Liver (tissue), 4 donors: ENCODE results near the gene AFAP1. TPM values are rescaled to one million over a fixed set of nuclear protein-coding genes. Genes with fewer than 3 reads are reported as not detected.

ENCODE experiments used
- polyA plus RNA-seq, 2 donors: library from polyadenylated mRNA; stranded (reverse) in 1 of 2; unstranded in 1 of 2; fragments of 200-250 nt in 1 of 2; fragments of >200 nt in 1 of 2; fragmentation: Nextera tagmentation in 1 of 2; extraction: Ambion mirVana in 1 of 2; gene quantifications; one replicate each; pipeline versions ENCODE4 v1.2.1 to v1.2.3, GENCODE V29; 2013 to 2015
- total RNA-seq, 2 donors: library from RNA; depleted of rRNA; stranded (reverse); fragments of >200 nt; gene quantifications; one replicate each; pipeline ENCODE4 v1.2.3, GENCODE V29; 2014
- donor health status: healthy.
- donor health status: healthy.
- donor health status: healthy.

AFAP1 gene
- total and polyA plus RNA-seq, 4 donors: 0.40 to 3.2 (median 1.6) TPM

Other genes starting within 250 kb of the AFAP1 start
- 1 to 10 TPM in 1 of 2 donors, under 1 TPM in 1; 0.75 to 2.5 TPM for gene ABLIM2, start 219.0 kb upstream of the AFAP1 start, total RNA-seq
- under 1 TPM; 0.92 to 0.93 TPM for gene ABLIM2, start 219.0 kb upstream of the AFAP1 start, polyA plus RNA-seq